Measurements from ENCODE around the gene HMOX2.

Gene HMOX2

DNA sequence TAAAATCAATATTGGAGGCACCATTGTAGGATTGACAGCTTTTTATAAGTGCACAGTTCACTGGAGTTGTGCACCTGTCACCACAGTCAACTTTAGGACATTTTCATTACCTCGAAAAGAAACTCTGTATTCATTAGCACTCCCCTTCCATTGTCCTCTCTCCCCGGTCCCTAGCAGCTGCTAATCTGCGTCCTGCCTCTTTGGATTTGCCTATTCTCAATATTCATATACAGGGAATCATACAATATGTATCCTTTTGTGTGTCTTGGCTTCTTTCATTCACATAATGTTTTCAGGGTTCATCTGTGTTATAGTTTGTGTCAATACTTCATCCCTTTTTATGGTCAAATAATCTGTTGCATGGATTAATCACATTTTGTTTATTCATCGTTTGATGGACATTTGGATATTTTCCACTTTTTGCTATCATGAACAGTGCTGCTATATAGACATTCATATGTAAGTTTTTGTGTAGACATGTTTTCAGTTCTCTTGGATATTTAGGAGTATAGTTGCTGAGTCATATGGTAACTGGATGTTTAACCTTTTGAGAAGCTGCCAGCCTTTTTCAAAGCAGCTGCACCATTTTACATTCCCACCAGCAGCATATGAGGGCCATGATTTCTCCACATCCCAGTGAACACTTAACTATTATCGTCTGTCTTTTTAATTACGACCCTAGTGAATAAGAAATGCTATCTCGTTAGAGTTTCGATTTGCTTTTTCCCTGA, 40.7 kb upstream of the HMOX2 start:
- TF ChIP-seq ZFP30 (CRISPR knock-in tag; IDR thresholded peaks at IDR 0.05) (no peak), CSDC2 (CRISPR knock-in tag; IDR thresholded peaks at IDR 0.05) (no peak), SNAI2 (CRISPR knock-in tag; IDR thresholded peaks at IDR 0.05) (no peak), ESRRG (CRISPR knock-in tag; IDR thresholded peaks at IDR 0.05) (no peak), ZNF8 (CRISPR knock-in tag; IDR thresholded peaks at IDR 0.05) (no peak), ISL1 (CRISPR knock-in tag; IDR thresholded peaks at IDR 0.05) (no peak), PPARA (CRISPR knock-in tag; IDR thresholded peaks at IDR 0.05; ENCODE audit: borderline replicate concordance) (no peak), ARNTL (CRISPR knock-in tag; IDR thresholded peaks at IDR 0.05; ENCODE audit: borderline replicate concordance, low read depth) (no peak)
- TF ChIP-seq, protein P1, sequence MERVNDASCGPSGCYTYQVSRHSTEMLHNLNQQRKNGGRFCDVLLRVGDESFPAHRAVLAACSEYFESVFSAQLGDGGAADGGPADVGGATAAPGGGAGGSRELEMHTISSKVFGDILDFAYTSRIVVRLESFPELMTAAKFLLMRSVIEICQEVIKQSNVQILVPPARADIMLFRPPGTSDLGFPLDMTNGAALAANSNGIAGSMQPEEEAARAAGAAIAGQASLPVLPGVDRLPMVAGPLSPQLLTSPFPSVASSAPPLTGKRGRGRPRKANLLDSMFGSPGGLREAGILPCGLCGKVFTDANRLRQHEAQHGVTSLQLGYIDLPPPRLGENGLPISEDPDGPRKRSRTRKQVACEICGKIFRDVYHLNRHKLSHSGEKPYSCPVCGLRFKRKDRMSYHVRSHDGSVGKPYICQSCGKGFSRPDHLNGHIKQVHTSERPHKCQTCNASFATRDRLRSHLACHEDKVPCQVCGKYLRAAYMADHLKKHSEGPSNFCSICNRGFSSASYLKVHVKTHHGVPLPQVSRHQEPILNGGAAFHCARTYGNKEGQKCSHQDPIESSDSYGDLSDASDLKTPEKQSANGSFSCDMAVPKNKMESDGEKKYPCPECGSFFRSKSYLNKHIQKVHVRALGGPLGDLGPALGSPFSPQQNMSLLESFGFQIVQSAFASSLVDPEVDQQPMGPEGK (CRISPR knock-in tag; IDR thresholded peaks at IDR 0.05; ENCODE audit: borderline replicate concordance): no peak
- TF ChIP-seq, protein P2, sequence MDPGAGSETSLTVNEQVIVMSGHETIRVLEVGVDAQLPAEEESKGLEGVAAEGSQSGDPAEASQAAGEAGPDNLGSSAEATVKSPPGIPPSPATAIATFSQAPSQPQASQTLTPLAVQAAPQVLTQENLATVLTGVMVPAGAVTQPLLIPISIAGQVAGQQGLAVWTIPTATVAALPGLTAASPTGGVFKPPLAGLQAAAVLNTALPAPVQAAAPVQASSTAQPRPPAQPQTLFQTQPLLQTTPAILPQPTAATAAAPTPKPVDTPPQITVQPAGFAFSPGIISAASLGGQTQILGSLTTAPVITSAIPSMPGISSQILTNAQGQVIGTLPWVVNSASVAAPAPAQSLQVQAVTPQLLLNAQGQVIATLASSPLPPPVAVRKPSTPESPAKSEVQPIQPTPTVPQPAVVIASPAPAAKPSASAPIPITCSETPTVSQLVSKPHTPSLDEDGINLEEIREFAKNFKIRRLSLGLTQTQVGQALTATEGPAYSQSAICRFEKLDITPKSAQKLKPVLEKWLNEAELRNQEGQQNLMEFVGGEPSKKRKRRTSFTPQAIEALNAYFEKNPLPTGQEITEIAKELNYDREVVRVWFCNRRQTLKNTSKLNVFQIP (CRISPR knock-in tag; IDR thresholded peaks at IDR 0.05; ENCODE audit: borderline replicate concordance, low read depth): no peak
- TF ChIP-seq, protein P3, sequence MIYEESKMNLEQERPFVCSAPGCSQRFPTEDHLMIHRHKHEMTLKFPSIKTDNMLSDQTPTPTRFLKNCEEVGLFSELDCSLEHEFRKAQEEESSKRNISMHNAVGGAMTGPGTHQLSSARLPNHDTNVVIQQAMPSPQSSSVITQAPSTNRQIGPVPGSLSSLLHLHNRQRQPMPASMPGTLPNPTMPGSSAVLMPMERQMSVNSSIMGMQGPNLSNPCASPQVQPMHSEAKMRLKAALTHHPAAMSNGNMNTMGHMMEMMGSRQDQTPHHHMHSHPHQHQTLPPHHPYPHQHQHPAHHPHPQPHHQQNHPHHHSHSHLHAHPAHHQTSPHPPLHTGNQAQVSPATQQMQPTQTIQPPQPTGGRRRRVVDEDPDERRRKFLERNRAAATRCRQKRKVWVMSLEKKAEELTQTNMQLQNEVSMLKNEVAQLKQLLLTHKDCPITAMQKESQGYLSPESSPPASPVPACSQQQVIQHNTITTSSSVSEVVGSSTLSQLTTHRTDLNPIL (CRISPR knock-in tag; IDR thresholded peaks at IDR 0.05; ENCODE audit: low read depth): no peak
- TF ChIP-seq, protein P4, sequence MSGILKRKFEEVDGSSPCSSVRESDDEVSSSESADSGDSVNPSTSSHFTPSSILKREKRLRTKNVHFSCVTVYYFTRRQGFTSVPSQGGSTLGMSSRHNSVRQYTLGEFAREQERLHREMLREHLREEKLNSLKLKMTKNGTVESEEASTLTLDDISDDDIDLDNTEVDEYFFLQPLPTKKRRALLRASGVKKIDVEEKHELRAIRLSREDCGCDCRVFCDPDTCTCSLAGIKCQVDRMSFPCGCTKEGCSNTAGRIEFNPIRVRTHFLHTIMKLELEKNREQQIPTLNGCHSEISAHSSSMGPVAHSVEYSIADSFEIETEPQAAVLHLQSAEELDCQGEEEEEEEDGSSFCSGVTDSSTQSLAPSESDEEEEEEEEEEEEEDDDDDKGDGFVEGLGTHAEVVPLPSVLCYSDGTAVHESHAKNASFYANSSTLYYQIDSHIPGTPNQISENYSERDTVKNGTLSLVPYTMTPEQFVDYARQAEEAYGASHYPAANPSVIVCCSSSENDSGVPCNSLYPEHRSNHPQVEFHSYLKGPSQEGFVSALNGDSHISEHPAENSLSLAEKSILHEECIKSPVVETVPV (CRISPR knock-in tag; IDR thresholded peaks at IDR 0.05): no peak
- ATAC-seq: no peak

DNA sequence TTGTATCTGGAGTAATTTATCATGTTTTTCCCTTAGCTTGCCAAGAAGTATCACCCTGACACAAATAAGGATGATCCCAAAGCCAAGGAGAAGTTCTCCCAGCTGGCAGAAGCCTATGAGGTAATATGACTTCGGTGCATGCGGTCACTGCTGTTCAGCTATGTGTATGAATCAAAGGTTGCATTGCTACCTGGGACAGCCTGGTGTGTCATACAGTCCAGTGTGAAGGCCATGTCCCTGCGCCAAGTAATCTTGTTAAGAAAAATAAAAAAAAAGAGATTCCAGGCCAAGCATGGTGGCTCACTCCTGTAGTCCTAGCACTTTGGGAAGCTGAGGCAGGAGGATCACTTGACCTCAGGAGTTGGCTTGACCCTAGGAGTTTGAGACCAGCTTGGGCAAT, 38.8 kb upstream of the HMOX2 start:
- no peak for ATAC-seq
- no peak for TF ChIP-seq BACH2 (CRISPR knock-in tag; IDR thresholded peaks at IDR 0.05; ENCODE audit: borderline replicate concordance)
- TF ChIP-seq, protein P5, sequence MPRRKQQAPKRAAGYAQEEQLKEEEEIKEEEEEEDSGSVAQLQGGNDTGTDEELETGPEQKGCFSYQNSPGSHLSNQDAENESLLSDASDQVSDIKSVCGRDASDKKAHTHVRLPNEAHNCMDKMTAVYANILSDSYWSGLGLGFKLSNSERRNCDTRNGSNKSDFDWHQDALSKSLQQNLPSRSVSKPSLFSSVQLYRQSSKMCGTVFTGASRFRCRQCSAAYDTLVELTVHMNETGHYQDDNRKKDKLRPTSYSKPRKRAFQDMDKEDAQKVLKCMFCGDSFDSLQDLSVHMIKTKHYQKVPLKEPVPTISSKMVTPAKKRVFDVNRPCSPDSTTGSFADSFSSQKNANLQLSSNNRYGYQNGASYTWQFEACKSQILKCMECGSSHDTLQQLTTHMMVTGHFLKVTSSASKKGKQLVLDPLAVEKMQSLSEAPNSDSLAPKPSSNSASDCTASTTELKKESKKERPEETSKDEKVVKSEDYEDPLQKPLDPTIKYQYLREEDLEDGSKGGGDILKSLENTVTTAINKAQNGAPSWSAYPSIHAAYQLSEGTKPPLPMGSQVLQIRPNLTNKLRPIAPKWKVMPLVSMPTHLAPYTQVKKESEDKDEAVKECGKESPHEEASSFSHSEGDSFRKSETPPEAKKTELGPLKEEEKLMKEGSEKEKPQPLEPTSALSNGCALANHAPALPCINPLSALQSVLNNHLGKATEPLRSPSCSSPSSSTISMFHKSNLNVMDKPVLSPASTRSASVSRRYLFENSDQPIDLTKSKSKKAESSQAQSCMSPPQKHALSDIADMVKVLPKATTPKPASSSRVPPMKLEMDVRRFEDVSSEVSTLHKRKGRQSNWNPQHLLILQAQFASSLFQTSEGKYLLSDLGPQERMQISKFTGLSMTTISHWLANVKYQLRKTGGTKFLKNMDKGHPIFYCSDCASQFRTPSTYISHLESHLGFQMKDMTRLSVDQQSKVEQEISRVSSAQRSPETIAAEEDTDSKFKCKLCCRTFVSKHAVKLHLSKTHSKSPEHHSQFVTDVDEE (CRISPR knock-in tag; IDR thresholded peaks at IDR 0.05): no peak
- TF ChIP-seq RARB (CRISPR knock-in tag; IDR thresholded peaks at IDR 0.05): no peak
- TF ChIP-seq TOX (CRISPR knock-in tag; IDR thresholded peaks at IDR 0.05; ENCODE audit: borderline replicate concordance): no peak
- no peak for TF ChIP-seq ISL1 (CRISPR knock-in tag; IDR thresholded peaks at IDR 0.05)
- no peak for TF ChIP-seq TCF4 (CRISPR knock-in tag; IDR thresholded peaks at IDR 0.05; ENCODE audit: borderline replicate concordance)
- TF ChIP-seq CSDC2 (CRISPR knock-in tag; IDR thresholded peaks at IDR 0.05): no peak
- TF ChIP-seq ZNF8 (CRISPR knock-in tag; IDR thresholded peaks at IDR 0.05): no peak
- TF ChIP-seq, protein P3 (CRISPR knock-in tag; IDR thresholded peaks at IDR 0.05; ENCODE audit: low read depth): no peak
- no peak for TF ChIP-seq ESRRG (CRISPR knock-in tag; IDR thresholded peaks at IDR 0.05)
- TF ChIP-seq GLIS3 (CRISPR knock-in tag; IDR thresholded peaks at IDR 0.05): no peak
- TF ChIP-seq, protein P2 (CRISPR knock-in tag; IDR thresholded peaks at IDR 0.05; ENCODE audit: borderline replicate concordance, low read depth): no peak
- no peak for TF ChIP-seq OSR1 (CRISPR knock-in tag; IDR thresholded peaks at IDR 0.05)
- TF ChIP-seq ZFP3 (CRISPR knock-in tag; IDR thresholded peaks at IDR 0.05): no peak
- TF ChIP-seq, protein P4 (CRISPR knock-in tag; IDR thresholded peaks at IDR 0.05): no peak
- no peak for TF ChIP-seq ZC3H10 (CRISPR knock-in tag; IDR thresholded peaks at IDR 0.05)
- TF ChIP-seq ZNF70 (CRISPR knock-in tag; IDR thresholded peaks at IDR 0.05): no peak
- TF ChIP-seq ZNF565 (CRISPR knock-in tag; conservative IDR thresholded peaks at IDR 0.05; ENCODE audit: low read depth): no peak

Data from SK-N-SH treated with all-trans-retinoic acid at 6 μM for 48 hours (cell line).